Activated T-helper 2 cell treated with anti-CD3 and anti-CD28 coated beads, Interferon-gamma antibody, Interleukin-2, Interleukin-4, amounts not matched to agents 10 μg/mL and 5 μg/mL and 100 μg/mL, durations not matched to agents 14 hours and 24 hours and 36 hours (primary cell): ENCODE measurements around the gene TSPY3. TPM values are rescaled to one million over a fixed set of nuclear protein-coding genes. Genes with fewer than 3 reads are reported as not detected.
"Not testable (repeated sequence)": the region's sequence is repeated elsewhere in the genome, so short reads cannot be mapped to it uniquely, and the experiment has no call there.

Experiments
- DNase-seq: peaks from one replicate; pipeline ENCODE4 v3.0.0; 2021; ENCODE audit warnings: low spot score
- H3K27ac Mint-ChIP-seq: one replicate; pipeline ENCODE4 v1.8.0; 2021; ENCODE audit warnings: mixed read lengths
- H3K27me3 Mint-ChIP-seq: one replicate; pipeline ENCODE4 v1.8.0; 2021; ENCODE audit warnings: low read depth, mixed read lengths
- H3K36me3 Mint-ChIP-seq: one replicate; pipeline ENCODE4 v1.8.0; 2021; ENCODE audit warnings: low read depth, mixed read lengths
- H3K4me1 Mint-ChIP-seq: one replicate; pipeline ENCODE4 v1.8.0; 2021; ENCODE audit warnings: low read depth, mixed read lengths
- H3K4me3 Mint-ChIP-seq: one replicate; pipeline ENCODE4 v1.8.0; 2021; ENCODE audit warnings: low read depth, mild to moderate bottlenecking, moderate library complexity, mixed read lengths
- H3K9me3 Mint-ChIP-seq: one replicate; pipeline ENCODE4 v1.8.0; 2021; ENCODE audit warnings: mixed read lengths
- intact Hi-C: fragments of 100-400 bp; cut with micrococcal nuclease; formaldehyde crosslinking; loops from one replicate; pipeline ENCODE4 v1.15.1; 2023
- total RNA-seq: library from RNA; stranded (reverse); gene quantifications from 2 replicates; pipeline ENCODE4 v1.2.3, GENCODE V29; 2022

The TSPY3 gene
- not detected in 2 replicates for total RNA-seq

- intact Hi-C loops, H3K4me1 Mint-ChIP-seq, DNase-seq, H3K4me3 Mint-ChIP-seq, H3K27ac Mint-ChIP-seq, H3K27me3 Mint-ChIP-seq, H3K36me3 Mint-ChIP-seq, H3K9me3 Mint-ChIP-seq: not testable (repeated sequence)
These were observed at the start of gene TSPY3 for GRCh38 chrY:9398121-9398520. TSS of gene TSPY3 (plus strand) at chrY:9398421. CDS start at chrY:9398467, 46 bp downstream.

- H3K27me3 Mint-ChIP-seq, H3K9me3 Mint-ChIP-seq, H3K4me1 Mint-ChIP-seq, H3K27ac Mint-ChIP-seq, intact Hi-C loops, H3K4me3 Mint-ChIP-seq, DNase-seq, H3K36me3 Mint-ChIP-seq: not testable (repeated sequence)
These were observed 40.7 kb upstream of the TSPY3 start, which contains the start of gene TSPY8 for GRCh38 chrY:9357497-9357896. TSS of gene TSPY8 (plus strand) at chrY:9357797. CDS start at chrY:9357843, 46 bp downstream.

- H3K27me3 Mint-ChIP-seq, H3K36me3 Mint-ChIP-seq, intact Hi-C loops, DNase-seq, H3K4me1 Mint-ChIP-seq, H3K27ac Mint-ChIP-seq, H3K9me3 Mint-ChIP-seq, H3K4me3 Mint-ChIP-seq: not testable (repeated sequence)
These were observed 1.7 kb upstream of the TSPY3 start for GRCh38 chrY:9396527-9396926.

Other genes starting within 250 kb of the TSPY3 start
- gene TSPY4, start 61.0 kb upstream of the TSPY3 start, total RNA-seq: not detected in 2 replicates
- gene TSPY8, start 40.6 kb upstream of the TSPY3 start, total RNA-seq: not detected in 2 replicates
- gene TSPY1, start 68.5 kb downstream of the TSPY3 start, total RNA-seq: not detected in 2 replicates
- not detected in 2 replicates for gene TSPY9, start 88.8 kb downstream of the TSPY3 start, total RNA-seq
- gene TSPY10, start 129.5 kb downstream of the TSPY3 start, total RNA-seq: not detected in 2 replicates